GM23338 (cell line): ENCODE data around the gene HSPBP1. TPM values are rescaled to one million over a fixed set of nuclear protein-coding genes. Genes with fewer than 3 reads are reported as not detected.

ENCODE experiments used
- CTCF ChIP-seq, 2 experiments: fragments of 200-600 bp in 1 of 2; sonication (generic) in 1 of 2; conservative IDR thresholded peaks; 2 replicates each; pipeline versions ENCODE4 v1.5.1 to v1.6.1; 2016 to 2017; ENCODE audit warnings: antibody characterized with exemption in 2 of 2, low read depth in 2 of 2, mild to moderate bottlenecking in 2 of 2, moderate library complexity in 1 of 2
- EZH2phosphoT487 ChIP-seq: fragments of 200-600 bp; sonication (generic); IDR thresholded peaks from one replicate; pipeline ENCODE4 v1.8.1; 2018; ENCODE audit warnings: antibody characterized with exemption; ENCODE audit not compliant: unreplicated experiment
- STAT1 ChIP-seq: IDR thresholded peaks from one replicate; pipeline ENCODE4 v1.6.1; 2016; ENCODE audit warnings: antibody characterized with exemption; ENCODE audit not compliant: unreplicated experiment
- ZNF331 ChIP-seq: fragments of 250-450 bp; sonication (Bioruptor Pico); IDR thresholded peaks from 2 replicates; pipeline ENCODE4 v1.5.0; 2020; ENCODE audit warnings: low read depth, mild to moderate bottlenecking, moderate library complexity
- polyA plus RNA-seq: library from polyadenylated mRNA; unstranded; fragments of >200 nt; fragmentation: Nextera tagmentation; extraction: Ambion mirVana; gene quantifications from 2 replicates; pipeline ENCODE4 v1.2.1, GENCODE V29; 2016
- total RNA-seq: library from RNA; depleted of rRNA; stranded (reverse); fragments of >200 nt; shearing (Covaris generic); gene quantifications from 2 replicates; pipeline ENCODE4 v1.2.3, GENCODE V29; 2014
- TF ChIP-seq, protein P1 (sequence below): fragments of 250-450 bp; sonication (Bioruptor Pico); IDR thresholded peaks from 2 replicates; pipeline ENCODE4 v1.5.0; 2020; ENCODE audit warnings: mild to moderate bottlenecking, moderate library complexity
- TF ChIP-seq, protein P2 (sequence below): IDR thresholded peaks from 2 replicates; pipeline ENCODE4 v1.6.1; 2016; ENCODE audit warnings: antibody characterized with exemption

The HSPBP1 gene
- total and polyA plus RNA-seq, 2 experiments from 2014 or later, result 83.6 to 91.1 TPM

DNA sequence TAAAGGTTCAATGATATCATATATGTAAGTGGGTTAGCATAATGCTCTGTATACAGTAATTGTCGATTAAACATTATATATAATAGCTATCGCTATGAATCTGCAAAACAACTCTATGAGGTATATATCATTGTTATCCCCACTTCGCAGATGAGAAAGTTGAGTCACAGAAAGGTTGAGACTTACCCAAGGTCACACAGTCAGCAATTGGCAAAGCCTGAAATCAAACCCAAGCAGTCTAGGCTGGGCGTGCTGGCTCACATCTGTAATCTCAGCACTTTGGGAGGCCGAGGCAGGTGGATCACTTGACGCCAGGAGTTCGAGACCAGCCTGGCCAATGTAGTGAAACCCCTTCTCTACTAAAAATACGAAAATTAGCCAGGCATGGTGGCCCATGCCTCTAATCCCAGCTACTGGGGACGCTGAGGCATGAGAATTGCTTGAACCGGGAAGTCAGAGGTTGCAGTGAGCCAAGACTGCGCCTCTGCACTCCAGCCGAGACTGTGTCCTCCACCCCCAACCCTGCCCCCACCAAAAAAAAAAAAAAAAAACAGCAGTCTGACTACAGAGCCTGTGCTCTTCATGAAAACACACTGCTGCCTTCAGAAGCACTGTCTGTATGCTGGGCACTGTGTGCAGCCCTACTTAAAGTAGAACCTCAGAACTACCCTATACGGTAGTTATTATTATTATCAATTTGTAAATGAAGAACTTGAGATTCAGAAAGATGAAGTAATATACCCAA is 1.3 kb downstream of the HSPBP1 start (continued):
- TF ChIP-seq, protein P1, sequence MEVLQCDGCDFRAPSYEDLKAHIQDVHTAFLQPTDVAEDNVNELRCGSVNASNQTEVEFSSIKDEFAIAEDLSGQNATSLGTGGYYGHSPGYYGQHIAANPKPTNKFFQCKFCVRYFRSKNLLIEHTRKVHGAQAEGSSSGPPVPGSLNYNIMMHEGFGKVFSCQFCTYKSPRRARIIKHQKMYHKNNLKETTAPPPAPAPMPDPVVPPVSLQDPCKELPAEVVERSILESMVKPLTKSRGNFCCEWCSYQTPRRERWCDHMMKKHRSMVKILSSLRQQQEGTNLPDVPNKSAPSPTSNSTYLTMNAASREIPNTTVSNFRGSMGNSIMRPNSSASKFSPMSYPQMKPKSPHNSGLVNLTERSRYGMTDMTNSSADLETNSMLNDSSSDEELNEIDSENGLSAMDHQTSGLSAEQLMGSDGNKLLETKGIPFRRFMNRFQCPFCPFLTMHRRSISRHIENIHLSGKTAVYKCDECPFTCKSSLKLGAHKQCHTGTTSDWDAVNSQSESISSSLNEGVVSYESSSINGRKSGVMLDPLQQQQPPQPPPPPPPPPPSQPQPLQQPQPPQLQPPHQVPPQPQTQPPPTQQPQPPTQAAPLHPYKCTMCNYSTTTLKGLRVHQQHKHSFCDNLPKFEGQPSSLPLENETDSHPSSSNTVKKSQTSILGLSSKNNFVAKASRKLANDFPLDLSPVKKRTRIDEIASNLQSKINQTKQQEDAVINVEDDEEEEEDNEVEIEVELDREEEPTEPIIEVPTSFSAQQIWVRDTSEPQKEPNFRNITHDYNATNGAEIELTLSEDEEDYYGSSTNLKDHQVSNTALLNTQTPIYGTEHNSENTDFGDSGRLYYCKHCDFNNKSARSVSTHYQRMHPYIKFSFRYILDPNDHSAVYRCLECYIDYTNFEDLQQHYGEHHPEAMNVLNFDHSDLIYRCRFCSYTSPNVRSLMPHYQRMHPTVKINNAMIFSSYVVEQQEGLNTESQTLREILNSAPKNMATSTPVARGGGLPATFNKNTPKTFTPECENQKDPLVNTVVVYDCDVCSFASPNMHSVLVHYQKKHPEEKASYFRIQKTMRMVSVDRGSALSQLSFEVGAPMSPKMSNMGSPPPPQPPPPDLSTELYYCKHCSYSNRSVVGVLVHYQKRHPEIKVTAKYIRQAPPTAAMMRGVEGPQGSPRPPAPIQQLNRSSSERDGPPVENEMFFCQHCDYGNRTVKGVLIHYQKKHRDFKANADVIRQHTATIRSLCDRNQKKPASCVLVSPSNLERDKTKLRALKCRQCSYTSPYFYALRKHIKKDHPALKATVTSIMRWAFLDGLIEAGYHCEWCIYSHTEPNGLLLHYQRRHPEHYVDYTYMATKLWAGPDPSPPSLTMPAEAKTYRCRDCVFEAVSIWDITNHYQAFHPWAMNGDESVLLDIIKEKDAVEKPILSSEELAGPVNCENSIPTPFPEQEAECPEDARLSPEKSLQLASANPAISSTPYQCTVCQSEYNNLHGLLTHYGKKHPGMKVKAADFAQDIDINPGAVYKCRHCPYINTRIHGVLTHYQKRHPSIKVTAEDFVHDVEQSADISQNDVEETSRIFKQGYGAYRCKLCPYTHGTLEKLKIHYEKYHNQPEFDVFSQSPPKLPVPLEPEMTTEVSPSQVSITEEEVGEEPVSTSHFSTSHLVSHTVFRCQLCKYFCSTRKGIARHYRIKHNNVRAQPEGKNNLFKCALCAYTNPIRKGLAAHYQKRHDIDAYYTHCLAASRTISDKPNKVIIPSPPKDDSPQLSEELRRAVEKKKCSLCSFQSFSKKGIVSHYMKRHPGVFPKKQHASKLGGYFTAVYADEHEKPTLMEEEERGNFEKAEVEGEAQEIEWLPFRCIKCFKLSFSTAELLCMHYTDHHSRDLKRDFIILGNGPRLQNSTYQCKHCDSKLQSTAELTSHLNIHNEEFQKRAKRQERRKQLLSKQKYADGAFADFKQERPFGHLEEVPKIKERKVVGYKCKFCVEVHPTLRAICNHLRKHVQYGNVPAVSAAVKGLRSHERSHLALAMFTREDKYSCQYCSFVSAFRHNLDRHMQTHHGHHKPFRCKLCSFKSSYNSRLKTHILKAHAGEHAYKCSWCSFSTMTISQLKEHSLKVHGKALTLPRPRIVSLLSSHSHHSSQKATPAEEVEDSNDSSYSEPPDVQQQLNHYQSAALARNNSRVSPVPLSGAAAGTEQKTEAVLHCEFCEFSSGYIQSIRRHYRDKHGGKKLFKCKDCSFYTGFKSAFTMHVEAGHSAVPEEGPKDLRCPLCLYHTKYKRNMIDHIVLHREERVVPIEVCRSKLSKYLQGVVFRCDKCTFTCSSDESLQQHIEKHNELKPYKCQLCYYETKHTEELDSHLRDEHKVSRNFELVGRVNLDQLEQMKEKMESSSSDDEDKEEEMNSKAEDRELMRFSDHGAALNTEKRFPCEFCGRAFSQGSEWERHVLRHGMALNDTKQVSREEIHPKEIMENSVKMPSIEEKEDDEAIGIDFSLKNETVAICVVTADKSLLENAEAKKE (CRISPR knock-in tag), result no peak
- TF ChIP-seq CTCF (conservative IDR thresholded peaks at IDR 0.05; ENCODE audit: low read depth in 2 of 2) (no peak), STAT1 (no peak), ZNF331 (CRISPR knock-in tag) (no peak), EZH2phosphoT487 (no peak)
- TF ChIP-seq, protein P2, sequence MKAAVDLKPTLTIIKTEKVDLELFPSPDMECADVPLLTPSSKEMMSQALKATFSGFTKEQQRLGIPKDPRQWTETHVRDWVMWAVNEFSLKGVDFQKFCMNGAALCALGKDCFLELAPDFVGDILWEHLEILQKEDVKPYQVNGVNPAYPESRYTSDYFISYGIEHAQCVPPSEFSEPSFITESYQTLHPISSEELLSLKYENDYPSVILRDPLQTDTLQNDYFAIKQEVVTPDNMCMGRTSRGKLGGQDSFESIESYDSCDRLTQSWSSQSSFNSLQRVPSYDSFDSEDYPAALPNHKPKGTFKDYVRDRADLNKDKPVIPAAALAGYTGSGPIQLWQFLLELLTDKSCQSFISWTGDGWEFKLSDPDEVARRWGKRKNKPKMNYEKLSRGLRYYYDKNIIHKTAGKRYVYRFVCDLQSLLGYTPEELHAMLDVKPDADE, result no peak
